Gastrocnemius medialis (tissue), 4 donors: ENCODE measurements around the gene CADPS. TPM values are rescaled to one million over a fixed set of nuclear protein-coding genes. Genes with fewer than 3 reads are reported as not detected.

Source experiments
- ATAC-seq, 2 donors: fragments of 150-250 bp; one replicate each; pipeline ENCODE4 v1.9.1; 2016
- DNase-seq, 2 donors: peaks; one replicate each; pipeline ENCODE4 v3.0.0-alpha.2; 2019
- H3K27ac ChIP-seq, 4 donors: fragments of 200-600 bp; sonication (generic); 1 replicate in 1 of 4; 2 replicates in 3 of 4; pipeline ENCODE4 v1.5.1; 2016 to 2018; ENCODE audit warnings: mild to moderate bottlenecking in 2 of 4, moderate library complexity in 1 of 4
- H3K27me3 ChIP-seq, 3 donors: fragments of 200-600 bp; sonication (generic) in 2 of 3; 1 replicate in 1 of 3; 2 replicates in 2 of 3; pipeline versions ENCODE4 v1.5.1 to v1.6.0; 2016 to 2019; ENCODE audit warnings: mild to moderate bottlenecking in 1 of 3, moderate library complexity in 1 of 3
- H3K36me3 ChIP-seq, 2 donors: fragments of 200-600 bp; sonication (generic) in 1 of 2; one replicate each; pipeline ENCODE4 v1.5.1; 2017 to 2018
- H3K4me1 ChIP-seq, 2 donors: fragments of 200-600 bp; sonication (generic) in 1 of 2; one replicate each; pipeline ENCODE4 v1.5.1; 2016 to 2017; ENCODE audit warnings: mild to moderate bottlenecking in 2 of 2
- H3K4me3 ChIP-seq, 4 donors: fragments of 200-600 bp; sonication (generic) in 3 of 4; 1 replicate in 1 of 4; 2 replicates in 3 of 4; pipeline ENCODE4 v1.5.1; 2016 to 2019; ENCODE audit warnings: mild to moderate bottlenecking in 2 of 4
- H3K9me3 ChIP-seq, 3 donors: fragments of 200-600 bp; sonication (generic) in 2 of 3; 1 replicate in 1 of 3; 2 replicates in 2 of 3; pipeline ENCODE4 v1.5.1; 2016 to 2019
- POLR2A ChIP-seq, 2 donors: fragments of 450-650 bp; IDR thresholded peaks; one replicate each; pipeline ENCODE4 v1.6.1; 2017; ENCODE audit warnings: antibody characterized with exemption in 2 of 2, mild to moderate bottlenecking in 2 of 2, moderate library complexity in 2 of 2
- in situ Hi-C, 4 donors: fragments of 200-750 bp; cut with MboI; loops; one replicate each; pipeline versions ENCODE4 v1.15.0 to v1.8.0; 2017; ENCODE audit warnings: low sequenced_read_pairs in 4 of 4
- intact Hi-C: fragments of 100-400 bp; cut with DNase I; formaldehyde crosslinking; loops from one replicate; pipeline ENCODE4 v1.15.1; 2023; ENCODE audit warnings: low total_unique reads
- total RNA-seq, 4 donors: library from RNA; depleted of rRNA; stranded (reverse); fragments of >200 nt; gene quantifications; one replicate each; pipeline versions ENCODE4 v1.1.0 to v1.2.3, GENCODE V29; 2016
- TF ChIP-seq, protein P1 (sequence below), 5 experiments: fragments of 450-650 bp in 3 of 5; fragments of 200-600 bp in 2 of 5; sonication (generic) in 2 of 5; IDR thresholded peaks in 4 of 5; conservative IDR thresholded peaks in 1 of 5; 1 replicate in 4 of 5; 2 replicates in 1 of 5; pipeline ENCODE4 v1.5.1; 2016 to 2019; ENCODE audit warnings: antibody characterized with exemption in 5 of 5, mild to moderate bottlenecking in 3 of 5, moderate library complexity in 3 of 5

Gene CADPS
- total RNA-seq, 4 donors from 2014 or later = 2.1 TPM; not detected in 3

DNA sequence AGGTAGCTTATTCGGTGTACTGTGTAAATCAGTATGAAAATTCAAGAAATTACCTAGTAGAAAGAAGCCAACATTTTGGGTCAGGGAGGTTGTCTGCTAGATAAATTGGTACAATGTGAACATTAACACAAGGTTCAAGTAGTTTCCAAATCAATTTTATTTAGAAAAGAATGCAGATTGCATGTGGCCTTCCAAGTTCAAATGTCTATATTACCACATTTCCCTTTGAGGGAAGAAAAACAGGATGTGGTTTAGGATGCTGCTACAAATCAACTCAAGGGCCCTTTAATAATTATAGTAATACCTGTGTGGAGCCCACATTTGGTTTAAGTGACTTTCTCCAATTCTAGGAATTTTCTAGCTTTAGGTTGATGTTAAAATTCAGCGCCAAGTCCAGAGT, 57.5 kb downstream of the CADPS start:
- DNase-seq (no peak), ATAC-seq (no peak)
- TF ChIP-seq, protein P1, sequence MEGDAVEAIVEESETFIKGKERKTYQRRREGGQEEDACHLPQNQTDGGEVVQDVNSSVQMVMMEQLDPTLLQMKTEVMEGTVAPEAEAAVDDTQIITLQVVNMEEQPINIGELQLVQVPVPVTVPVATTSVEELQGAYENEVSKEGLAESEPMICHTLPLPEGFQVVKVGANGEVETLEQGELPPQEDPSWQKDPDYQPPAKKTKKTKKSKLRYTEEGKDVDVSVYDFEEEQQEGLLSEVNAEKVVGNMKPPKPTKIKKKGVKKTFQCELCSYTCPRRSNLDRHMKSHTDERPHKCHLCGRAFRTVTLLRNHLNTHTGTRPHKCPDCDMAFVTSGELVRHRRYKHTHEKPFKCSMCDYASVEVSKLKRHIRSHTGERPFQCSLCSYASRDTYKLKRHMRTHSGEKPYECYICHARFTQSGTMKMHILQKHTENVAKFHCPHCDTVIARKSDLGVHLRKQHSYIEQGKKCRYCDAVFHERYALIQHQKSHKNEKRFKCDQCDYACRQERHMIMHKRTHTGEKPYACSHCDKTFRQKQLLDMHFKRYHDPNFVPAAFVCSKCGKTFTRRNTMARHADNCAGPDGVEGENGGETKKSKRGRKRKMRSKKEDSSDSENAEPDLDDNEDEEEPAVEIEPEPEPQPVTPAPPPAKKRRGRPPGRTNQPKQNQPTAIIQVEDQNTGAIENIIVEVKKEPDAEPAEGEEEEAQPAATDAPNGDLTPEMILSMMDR (IDR thresholded peaks at IDR 0.05 in 4 of 5, conservative IDR thresholded peaks at IDR 0.05 in 1 of 5) = no peak
- no peak for TF ChIP-seq POLR2A (IDR thresholded peaks at IDR 0.05)
- Histone ChIP-seq H3K27me3 (no peaks in the 10 kb centered on the region), H3K36me3 (no peaks in the 10 kb centered on the region), H3K4me1 (no peaks in the 10 kb centered on the region), H3K27ac (no peak overlapping the region), H3K4me3 (no peak overlapping the region), H3K9me3 (no peaks in the 10 kb centered on the region)
- intact Hi-C loops = no loop called here
- in situ Hi-C loops = loop anchor here in 1 of 4 donors (25.0 kb wide), 1 partner anchor 95 kb away; no protein-coding TSS in a partner anchor

DNA sequence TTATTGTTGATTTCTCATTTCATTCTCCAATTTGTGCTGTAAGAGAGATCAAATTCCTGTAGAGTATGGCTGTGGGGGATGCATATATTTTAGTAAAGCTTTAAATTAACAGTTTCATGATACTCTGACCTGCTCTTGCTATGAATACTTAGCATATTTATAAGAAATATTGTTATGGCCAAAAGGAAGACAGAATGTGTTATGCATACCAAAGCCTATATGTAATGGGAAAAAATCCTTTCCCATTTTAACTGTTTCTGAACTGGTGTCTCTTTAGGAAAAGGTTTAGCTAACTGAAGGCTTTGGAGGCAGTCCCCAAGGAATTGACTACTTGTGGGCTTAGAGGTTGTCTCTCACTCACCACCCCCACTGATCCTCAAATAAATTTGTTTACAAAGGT, 59.2 kb downstream of the CADPS start:
- H3K27ac ChIP-seq = no peak overlapping the region
- no peak for TF ChIP-seq POLR2A (IDR thresholded peaks at IDR 0.05)
- TF ChIP-seq, protein P1 (IDR thresholded peaks at IDR 0.05 in 4 of 5, conservative IDR thresholded peaks at IDR 0.05 in 1 of 5) = no peak
- no peaks in the 10 kb centered on the region for H3K36me3 ChIP-seq
- no peaks in the 10 kb centered on the region for H3K4me1 ChIP-seq
- intact Hi-C loops (no loop called here), in situ Hi-C loops (loop anchor here in 1 of 4 donors (25.0 kb wide), 1 partner anchor 96 kb away; no protein-coding TSS in a partner anchor)
- no peak for ATAC-seq
- DNase-seq = no peak
- H3K27me3 ChIP-seq = no peaks in the 10 kb centered on the region
- no peak overlapping the region for H3K4me3 ChIP-seq
- H3K9me3 ChIP-seq = no peaks in the 10 kb centered on the region

DNA sequence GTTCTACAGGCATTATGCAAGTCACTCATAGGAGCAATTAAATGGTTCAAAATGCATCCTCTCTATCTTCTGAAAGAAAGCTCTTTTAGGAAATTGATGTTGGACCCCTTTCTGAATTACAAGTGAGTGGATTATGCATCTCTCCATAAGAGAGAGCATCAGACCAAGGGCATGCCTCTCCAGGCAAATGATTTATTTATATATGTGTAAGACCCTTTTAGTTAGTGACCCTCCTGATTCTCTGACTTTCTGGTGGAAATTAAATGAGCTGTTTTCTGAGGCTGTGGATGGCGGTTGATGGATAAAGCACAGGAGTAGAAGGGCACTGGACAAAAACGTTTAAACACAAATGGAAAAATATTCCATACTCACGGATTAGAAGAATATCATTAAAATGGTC, 62.6 kb downstream of the CADPS start:
- no peak overlapping the region for H3K4me3 ChIP-seq
- no peaks in the 10 kb centered on the region for H3K4me1 ChIP-seq
- no peak for ATAC-seq
- TF ChIP-seq, protein P1 (IDR thresholded peaks at IDR 0.05 in 4 of 5, conservative IDR thresholded peaks at IDR 0.05 in 1 of 5) = no peak
- intact Hi-C loops (no loop called here), in situ Hi-C loops (loop anchor here in 1 of 4 donors (25.0 kb wide), 1 partner anchor 100 kb away; no protein-coding TSS in a partner anchor)
- no peaks in the 10 kb centered on the region for H3K36me3 ChIP-seq
- no peaks in the 10 kb centered on the region for H3K27me3 ChIP-seq
- no peak for DNase-seq
- H3K27ac ChIP-seq = no peak overlapping the region
- H3K9me3 ChIP-seq = no peaks in the 10 kb centered on the region

DNA sequence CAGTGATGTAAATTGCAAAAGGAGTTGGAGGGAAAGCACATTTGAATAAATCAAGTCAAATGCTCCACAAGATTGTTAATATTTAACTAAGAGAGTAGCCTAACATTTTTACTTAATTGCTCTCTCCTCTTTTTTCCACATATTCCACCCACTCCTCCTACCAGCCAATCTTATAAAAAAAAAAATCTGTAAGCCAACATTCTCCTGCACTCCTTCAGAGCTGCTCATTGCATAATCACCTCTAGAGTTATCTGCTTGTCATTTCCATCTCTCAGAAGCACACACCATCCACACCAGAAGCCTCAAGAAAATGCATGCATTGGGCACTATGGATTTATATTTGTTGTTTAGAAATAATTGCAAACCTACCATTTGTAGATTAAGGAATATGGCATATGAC, 64.1 kb downstream of the CADPS start:
- in situ Hi-C loops = loop anchor here in 1 of 4 donors (25.0 kb wide), 1 partner anchor 101 kb away; no protein-coding TSS in a partner anchor
- H3K9me3 ChIP-seq = no peaks in the 10 kb centered on the region
- intact Hi-C loops = no loop called here
- no peaks in the 10 kb centered on the region for H3K4me1 ChIP-seq
- no peak overlapping the region for H3K27ac ChIP-seq
- H3K4me3 ChIP-seq = no peak overlapping the region
- H3K27me3 ChIP-seq = no peaks in the 10 kb centered on the region
- TF ChIP-seq, protein P1 (IDR thresholded peaks at IDR 0.05 in 4 of 5, conservative IDR thresholded peaks at IDR 0.05 in 1 of 5) = no peak
- no peak for TF ChIP-seq POLR2A (IDR thresholded peaks at IDR 0.05)
- ATAC-seq (no peak), DNase-seq (no peak)
- no peaks in the 10 kb centered on the region for H3K36me3 ChIP-seq

DNA sequence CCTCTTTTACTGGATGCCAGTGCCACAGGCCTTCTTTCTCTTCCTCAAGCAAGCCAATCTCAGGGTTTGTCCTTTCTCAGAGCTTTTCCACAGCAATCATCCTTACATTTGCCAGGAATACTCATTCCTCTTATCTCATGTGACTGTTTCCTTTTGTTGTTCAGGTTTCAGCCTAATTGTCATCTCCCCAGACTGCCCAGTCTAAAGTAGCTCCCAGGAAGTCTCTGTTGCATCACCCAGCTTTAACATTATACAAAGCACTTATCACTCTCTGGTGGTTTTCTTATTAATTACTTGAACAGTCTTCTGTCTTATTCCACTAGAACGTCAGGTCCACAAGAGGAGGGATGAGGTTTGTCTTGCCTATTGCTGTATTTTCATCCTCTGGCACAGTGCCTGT, 65.8 kb downstream of the CADPS start:
- H3K36me3 ChIP-seq = no peaks in the 10 kb centered on the region
- no peak overlapping the region for H3K4me3 ChIP-seq
- no peaks in the 10 kb centered on the region for H3K27me3 ChIP-seq
- intact Hi-C loops (no loop called here), in situ Hi-C loops (loop anchor here in 1 of 4 donors (25.0 kb wide), 1 partner anchor 103 kb away; no protein-coding TSS in a partner anchor)
- DNase-seq = no peak
- no peak for TF ChIP-seq POLR2A (IDR thresholded peaks at IDR 0.05)
- TF ChIP-seq, protein P1 (IDR thresholded peaks at IDR 0.05 in 4 of 5, conservative IDR thresholded peaks at IDR 0.05 in 1 of 5) = no peak
- H3K4me1 ChIP-seq = no peaks in the 10 kb centered on the region
- H3K27ac ChIP-seq = no peak overlapping the region
- H3K9me3 ChIP-seq = no peaks in the 10 kb centered on the region
- ATAC-seq = no peak
